ENCODE measurements around the gene NOVA2. TPM values are rescaled to one million over a fixed set of nuclear protein-coding genes. Genes with fewer than 3 reads are reported as not detected.

Gene NOVA2, protein sequence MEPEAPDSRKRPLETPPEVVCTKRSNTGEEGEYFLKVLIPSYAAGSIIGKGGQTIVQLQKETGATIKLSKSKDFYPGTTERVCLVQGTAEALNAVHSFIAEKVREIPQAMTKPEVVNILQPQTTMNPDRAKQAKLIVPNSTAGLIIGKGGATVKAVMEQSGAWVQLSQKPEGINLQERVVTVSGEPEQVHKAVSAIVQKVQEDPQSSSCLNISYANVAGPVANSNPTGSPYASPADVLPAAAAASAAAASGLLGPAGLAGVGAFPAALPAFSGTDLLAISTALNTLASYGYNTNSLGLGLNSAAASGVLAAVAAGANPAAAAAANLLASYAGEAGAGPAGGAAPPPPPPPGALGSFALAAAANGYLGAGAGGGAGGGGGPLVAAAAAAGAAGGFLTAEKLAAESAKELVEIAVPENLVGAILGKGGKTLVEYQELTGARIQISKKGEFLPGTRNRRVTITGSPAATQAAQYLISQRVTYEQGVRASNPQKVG
- 0.12 and 0.13 TPM in 2 replicates for total RNA-seq

DNA sequence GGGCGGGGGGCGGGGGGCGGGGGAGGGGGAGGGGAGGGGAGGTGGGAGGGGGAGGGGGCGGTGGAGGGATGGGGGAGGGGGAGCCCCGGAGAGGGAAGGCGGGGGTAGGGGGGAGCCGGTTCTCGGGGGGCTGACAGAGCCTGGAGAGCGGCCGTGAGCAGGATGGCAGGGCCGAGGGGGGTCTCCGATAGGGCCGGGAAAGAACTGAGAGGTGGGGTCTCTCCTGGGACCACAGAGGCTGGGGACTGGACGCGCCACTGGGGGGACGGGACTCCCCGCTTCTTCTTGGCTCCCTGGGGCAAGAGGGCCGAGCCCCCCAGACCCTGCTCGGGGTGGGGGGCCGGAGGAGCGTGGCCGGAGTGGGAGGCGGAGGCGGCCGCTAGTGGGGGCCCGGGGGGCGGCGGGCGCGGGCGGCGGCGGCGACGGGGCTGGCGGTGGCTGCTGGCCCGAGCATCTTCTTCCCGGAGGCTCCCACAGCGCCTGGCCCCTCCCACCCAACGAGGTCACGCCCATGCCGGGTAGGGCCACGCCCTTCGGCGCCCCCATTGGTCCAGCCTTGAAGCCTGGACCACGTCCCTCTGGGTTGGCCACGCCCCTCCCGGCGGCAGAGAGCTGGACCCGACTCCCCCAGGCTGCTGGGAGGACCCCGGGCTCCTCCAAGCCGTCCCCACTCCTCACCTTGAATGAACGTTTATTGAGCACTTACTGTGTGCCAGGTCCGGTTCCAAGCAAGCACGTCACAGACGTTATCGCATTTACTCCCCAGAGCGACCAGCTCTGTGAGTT, at the start of gene NOVA2:
Gene NOVA2, minus strand, starts transcription at position 313 of the 786 bp plus-strand sequence. CDS start 514 bp downstream, outside the sequence.

GRCh38 chr19:46022431-46023310, 49.0 kb upstream of the NOVA2 start, which contains the start of gene PGLYRP1:
PGLYRP1 (minus strand) TSS chr19:46023053; CDS start chr19:46023021, 32 bp downstream.

DNA sequence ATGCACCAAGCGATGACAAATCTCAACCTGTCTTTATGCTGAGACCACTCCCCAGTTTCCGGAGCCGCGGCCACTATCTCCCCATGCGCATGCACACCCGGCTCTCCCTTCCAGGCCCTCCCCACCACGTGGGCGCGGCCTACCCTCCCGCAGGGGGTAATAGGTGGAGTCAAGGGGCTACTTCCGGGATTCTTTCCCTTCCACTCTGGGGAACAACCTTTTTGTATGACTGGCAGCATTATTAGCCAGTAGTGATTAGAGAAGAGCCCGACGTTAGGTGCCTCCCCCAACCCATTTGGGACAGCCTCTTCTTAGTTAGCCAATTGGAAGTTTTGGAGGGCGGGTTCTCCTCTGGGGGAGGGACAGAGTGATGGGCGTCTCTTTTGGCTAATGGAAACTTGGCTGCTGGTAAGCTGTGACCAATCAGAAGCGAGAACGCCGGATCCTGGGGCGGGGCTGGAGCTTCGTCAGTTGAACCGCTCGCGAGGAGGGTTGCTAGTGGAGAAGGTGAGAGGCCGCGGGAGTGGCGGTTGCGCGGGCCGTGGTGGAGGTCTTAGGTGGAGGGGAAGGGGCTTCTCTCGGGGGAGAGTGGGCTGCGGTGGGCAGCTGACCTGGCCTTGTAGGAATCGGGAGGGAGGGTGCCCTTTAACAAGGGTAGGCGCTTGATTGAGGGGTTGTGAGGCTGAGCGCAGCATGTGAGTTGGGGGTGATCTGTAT, 21.5 kb upstream of the NOVA2 start, which contains the start of gene CCDC61:
Gene CCDC61, plus strand, starts transcription at position 470 of the 717 bp plus-strand sequence. CDS start 7,552 bp downstream, outside the sequence.

DNA sequence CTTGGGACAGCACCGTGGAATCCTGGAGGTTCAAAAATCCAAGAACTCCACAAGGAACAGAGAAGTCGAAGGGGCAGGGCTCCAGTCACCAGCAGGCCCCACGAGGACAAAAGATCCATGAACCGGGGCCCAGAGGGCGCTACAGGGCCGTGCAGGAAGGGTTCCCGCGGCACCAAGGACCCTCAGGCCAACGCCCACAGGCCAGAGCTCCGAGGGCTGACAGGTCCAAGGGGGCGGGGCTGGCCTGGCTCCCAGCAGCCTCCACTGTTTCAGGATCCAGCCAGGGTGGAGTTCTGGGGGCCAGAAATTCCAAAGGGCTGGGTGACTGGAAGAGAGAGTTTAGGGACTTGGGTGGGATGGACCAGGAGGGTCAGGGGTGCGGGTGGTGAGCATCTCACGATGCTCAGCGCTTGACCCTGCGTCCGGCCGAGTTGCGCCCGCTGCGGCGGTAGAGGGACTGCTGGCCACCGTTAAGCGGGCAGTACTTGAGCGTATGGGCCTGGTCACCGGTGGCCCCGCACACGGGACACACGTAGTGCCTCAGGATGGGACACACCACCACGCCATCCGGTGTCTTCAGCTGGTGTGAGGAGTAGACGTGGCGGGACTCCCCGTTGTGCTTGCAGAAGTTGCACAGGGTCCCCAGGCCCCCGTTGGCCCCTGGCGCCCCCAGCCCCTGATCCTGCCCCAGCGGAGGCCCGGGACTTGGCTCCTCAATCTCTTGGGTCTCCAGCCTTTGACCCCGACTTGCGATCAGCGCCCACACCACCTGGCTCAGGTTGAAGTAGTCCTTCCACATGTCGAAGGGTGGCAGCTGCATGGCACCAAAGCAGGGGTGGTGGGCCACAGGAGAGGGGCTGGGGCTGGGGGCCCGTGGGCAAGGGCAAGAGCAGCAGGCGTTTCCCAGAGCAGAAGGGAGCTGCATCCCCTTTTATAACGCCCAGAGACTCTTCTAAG, 59.5 kb downstream of the NOVA2 start, which contains the start of gene NANOS2:
Gene NANOS2, minus strand, starts transcription at position 905 of the 957 bp plus-strand sequence. Its CDS starts 85 bp downstream, at position 820.

DNA sequence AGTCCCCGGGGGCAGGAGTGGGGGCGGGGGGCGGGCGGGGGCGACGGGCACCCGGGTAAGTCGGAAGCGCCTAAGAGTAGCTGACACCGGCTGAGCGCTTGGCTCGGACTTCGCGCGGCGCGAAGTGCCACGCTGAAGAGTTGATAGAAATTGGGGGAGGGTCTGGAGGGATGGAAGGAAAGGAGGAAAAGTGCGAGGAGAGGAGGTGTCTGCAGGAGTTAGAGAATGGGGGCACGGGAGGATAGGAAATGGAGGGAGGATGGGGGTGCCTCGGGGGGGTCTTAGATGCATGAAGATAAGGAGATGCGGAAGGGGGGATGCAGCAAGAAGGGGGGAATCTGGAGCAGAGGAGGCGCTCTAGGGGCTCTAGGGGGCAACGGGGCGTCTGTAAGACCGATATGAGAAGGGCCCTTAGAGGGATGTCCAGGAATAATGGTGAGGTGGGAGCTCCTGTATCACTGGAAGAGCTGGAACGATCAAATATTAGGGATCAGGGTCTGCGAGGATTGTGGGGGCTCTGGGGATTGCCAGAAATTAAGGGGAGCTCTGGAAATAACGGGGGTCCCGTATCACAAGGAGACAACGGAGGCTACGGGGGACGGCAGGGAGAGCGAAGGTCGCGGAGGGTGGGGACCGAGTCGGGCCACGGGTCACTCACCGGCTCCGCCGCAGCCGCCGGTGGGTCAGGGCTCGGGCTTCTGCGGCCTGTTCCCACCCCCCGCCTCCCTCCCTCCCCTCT, 71.6 kb downstream of the NOVA2 start, which contains the start of gene MYPOP:
Gene MYPOP, minus strand, starts transcription at position 702 of the 739 bp plus-strand sequence. CDS start 840 bp downstream, outside the sequence.

GRCh38 chr19:45885556-45886426, 87.9 kb downstream of the NOVA2 start, which contains the start of gene IRF2BP1:
IRF2BP1 (minus strand) TSS chr19:45886141; CDS start chr19:45885774, 367 bp downstream.

Other genes starting within 250 kb of the NOVA2 start
- 2.2 and 2.8 TPM in 2 replicates for gene FBXO46, start 243.0 kb downstream of the NOVA2 start, total RNA-seq
- not detected in 2 replicates for gene MEIOSIN, start 240.4 kb downstream of the NOVA2 start, total RNA-seq
- 5.5 and 6.0 TPM in 2 replicates for gene SIX5, start 204.6 kb downstream of the NOVA2 start, total RNA-seq
- 169 and 191 TPM in 2 replicates for gene DMPK, start 191.4 kb downstream of the NOVA2 start, total RNA-seq
- 32.6 and 34.7 TPM in 2 replicates for gene DMWD, start 181.0 kb downstream of the NOVA2 start, total RNA-seq
- gene RSPH6A, start 158.6 kb downstream of the NOVA2 start, total RNA-seq = 0.12 and 0.13 TPM in 2 replicates
- gene SYMPK, start 110.7 kb downstream of the NOVA2 start, total RNA-seq = 25.2 and 29.5 TPM in 2 replicates
- not detected in 2 replicates for gene FOXA3, start 109.5 kb downstream of the NOVA2 start, total RNA-seq
- gene IRF2BP1, start 87.7 kb downstream of the NOVA2 start, total RNA-seq = 17.8 and 21.4 TPM in 2 replicates
- gene MYPOP, start 71.3 kb downstream of the NOVA2 start, total RNA-seq = 0.53 and 1.1 TPM in 2 replicates
- gene NANOS2, start 59.1 kb downstream of the NOVA2 start, total RNA-seq = not detected in 2 replicates
- gene CCDC61, start 21.6 kb upstream of the NOVA2 start, total RNA-seq = 4.8 and 6.2 TPM in 2 replicates
- gene PGLYRP1, start 49.2 kb upstream of the NOVA2 start, total RNA-seq = not detected in 2 replicates
- gene IGFL4, start 67.1 kb upstream of the NOVA2 start, total RNA-seq = 0.06 TPM in 1 of 2 replicates, not detected in the other
- gene IGFL3, start 150.8 kb upstream of the NOVA2 start, total RNA-seq = not detected in 2 replicates
- gene IGFL2, start 174.4 kb upstream of the NOVA2 start, total RNA-seq = not detected in 2 replicates